Fibroblast of peridontal ligament (primary cell): ENCODE measurements around the gene DAAM2.

Experiments
- DNase-seq: peaks from one replicate; pipeline ENCODE4 v3.0.0-alpha.2; 2010; ENCODE audit errors: extremely low read depth

Gene DAAM2

GRCh38 chr6:39787322-39787721 is 4.9 kb upstream of the DAAM2 start:
- DNase-seq, result no peak

- DNase-seq, result peak; percentile 54
These were observed 1.4 kb upstream of the DAAM2 start for GRCh38 chr6:39790772-39791171.

- peak; percentile 60 for DNase-seq
These were observed 865 bp upstream of the DAAM2 start for GRCh38 chr6:39791311-39791710.

GRCh38 chr6:39792540-39793450 is 619 bp downstream of the DAAM2 start:
- DNase-seq, result no peak

- DNase-seq, result no peak
These were observed 1.3 kb downstream of the DAAM2 start for GRCh38 chr6:39793516-39793915.

GRCh38 chr6:39794231-39794630 is 2.1 kb downstream of the DAAM2 start:
- DNase-seq, result no peak

- no peak for DNase-seq
These were observed 5.6 kb downstream of the DAAM2 start for GRCh38 chr6:39797751-39798150.

GRCh38 chr6:39800034-39801032 is 8.2 kb downstream of the DAAM2 start:
- no peak for DNase-seq

GRCh38 chr6:39801456-39802251 is 9.5 kb downstream of the DAAM2 start:
- no peak for DNase-seq

- no peak for DNase-seq
These were observed 11.7 kb downstream of the DAAM2 start for GRCh38 chr6:39803872-39804271.

GRCh38 chr6:39804466-39805065 is 12.4 kb downstream of the DAAM2 start:
- DNase-seq, result peak; percentile 41

GRCh38 chr6:39806278-39806677 is 14.1 kb downstream of the DAAM2 start:
- no peak for DNase-seq

GRCh38 chr6:39808346-39808745 is 16.2 kb downstream of the DAAM2 start:
- no peak for DNase-seq

- DNase-seq, result no peak
These were observed 16.8 kb downstream of the DAAM2 start for GRCh38 chr6:39808964-39809363.

- DNase-seq, result no peak
These were observed 19.7 kb downstream of the DAAM2 start for GRCh38 chr6:39811835-39812345.

GRCh38 chr6:39812496-39812852 is 20.3 kb downstream of the DAAM2 start:
- DNase-seq, result no peak

- peak; percentile 99 for DNase-seq
These were observed 20.8 kb downstream of the DAAM2 start for GRCh38 chr6:39812853-39813533.

GRCh38 chr6:39814236-39814635 is 22.1 kb downstream of the DAAM2 start:
- no peak for DNase-seq

GRCh38 chr6:39815356-39815755 is 23.2 kb downstream of the DAAM2 start:
- no peak for DNase-seq

GRCh38 chr6:39816747-39817146 is 24.6 kb downstream of the DAAM2 start:
- DNase-seq, result peak; percentile 61
